Adrenal gland (tissue), 5 donors: ENCODE data around the gene PDCD1LG2.

ENCODE experiments used
- CTCF ChIP-seq, 6 experiments: fragments of 450-650 bp in 4 of 6; fragments of 200-600 bp in 2 of 6; sonication (generic) in 1 of 6; IDR thresholded peaks; 1 replicate in 5 of 6; 2 replicates in 1 of 6; pipeline versions ENCODE4 v1.5.1 to v1.8.0; 2016 to 2021; ENCODE audit warnings: antibody characterized with exemption in 6 of 6, mild to moderate bottlenecking in 2 of 6, moderate library complexity in 1 of 6
- POLR2A ChIP-seq, 2 donors: fragments of 450-650 bp; IDR thresholded peaks; one replicate each; pipeline ENCODE4 v1.6.1; 2017; ENCODE audit warnings: antibody characterized with exemption in 2 of 2, mild to moderate bottlenecking in 2 of 2, moderate library complexity in 1 of 2
- donor health status: DM: no; HTN: no; CAD: no.

GRCh38 chr9:5560443-5561100 is 50.2 kb downstream of the PDCD1LG2 start:
- no peak for TF ChIP-seq CTCF (IDR thresholded peaks at IDR 0.05)
- TF ChIP-seq POLR2A (IDR thresholded peaks at IDR 0.05), result no peak
